ENCODE measurements around the gene PARP16.
"Not testable (repeated sequence)": the region's sequence is repeated elsewhere in the genome, so short reads cannot be mapped to it uniquely, and the experiment has no call there.

PARP16 gene

GRCh38 chr15:65275104-65275727, 11.5 kb downstream of the PARP16 start:
- peak in 3 of 6 experiments; percentile 7 to 36 (median 32) for DNase-seq

- DNase-seq, result peak in 1 of 6 experiments; percentile 10
These were observed 15.7 kb downstream of the PARP16 start for GRCh38 chr15:65270811-65271545.

- DNase-seq, result no peak
These were observed 18.3 kb downstream of the PARP16 start for GRCh38 chr15:65268411-65268810.

- DNase-seq, result no peak
These were observed 20.2 kb downstream of the PARP16 start for GRCh38 chr15:65266469-65266868.

- DNase-seq, result no peak
These were observed 21.7 kb downstream of the PARP16 start for GRCh38 chr15:65264863-65265430.

- no peak for DNase-seq
These were observed 23.4 kb downstream of the PARP16 start for GRCh38 chr15:65263313-65263712.

GRCh38 chr15:65260968-65261367, 25.7 kb downstream of the PARP16 start:
- DNase-seq, result no peak

GRCh38 chr15:65259367-65259797, 27.3 kb downstream of the PARP16 start:
- no peak for DNase-seq

GRCh38 chr15:65258375-65259262, 28.1 kb downstream of the PARP16 start:
- no peak for DNase-seq

- no peak for DNase-seq
These were observed 31.1 kb downstream of the PARP16 start for GRCh38 chr15:65255486-65256140.

GRCh38 chr15:65254758-65255157, 31.9 kb downstream of the PARP16 start:
- DNase-seq, result no peak

- no peak for DNase-seq
These were observed 32.3 kb downstream of the PARP16 start for GRCh38 chr15:65254356-65254755.

- DNase-seq, result peak in 1 of 6 experiments; percentile 1
These were observed 37.0 kb downstream of the PARP16 start for GRCh38 chr15:65249641-65250040.

- DNase-seq, result no peak
These were observed 38.0 kb downstream of the PARP16 start for GRCh38 chr15:65248511-65249255.

- DNase-seq, result no peak
These were observed 39.7 kb downstream of the PARP16 start for GRCh38 chr15:65246939-65247338.

GRCh38 chr15:65246026-65246714, 40.5 kb downstream of the PARP16 start:
- DNase-seq, result no peak

- no peak for DNase-seq
These were observed 41.4 kb downstream of the PARP16 start for GRCh38 chr15:65245096-65245856.

- DNase-seq, result no peak
These were observed 42.0 kb downstream of the PARP16 start for GRCh38 chr15:65244638-65245037.

- not testable (repeated sequence) for DNase-seq
These were observed 50.2 kb downstream of the PARP16 start for GRCh38 chr15:65236443-65236842.

GRCh38 chr15:65233696-65234095, 53.0 kb downstream of the PARP16 start:
- no peak for DNase-seq
